ENCODE measurements around the gene C5orf63. TPM values are rescaled to one million over a fixed set of nuclear protein-coding genes. Genes with fewer than 3 reads are reported as not detected.

Gene C5orf63
- total and polyA plus RNA-seq, 2 of the 13 experiments (the other 11 are each of a cell fraction or from before 2014, with no cell fraction given): 7.9 to 8.8 TPM

DNA sequence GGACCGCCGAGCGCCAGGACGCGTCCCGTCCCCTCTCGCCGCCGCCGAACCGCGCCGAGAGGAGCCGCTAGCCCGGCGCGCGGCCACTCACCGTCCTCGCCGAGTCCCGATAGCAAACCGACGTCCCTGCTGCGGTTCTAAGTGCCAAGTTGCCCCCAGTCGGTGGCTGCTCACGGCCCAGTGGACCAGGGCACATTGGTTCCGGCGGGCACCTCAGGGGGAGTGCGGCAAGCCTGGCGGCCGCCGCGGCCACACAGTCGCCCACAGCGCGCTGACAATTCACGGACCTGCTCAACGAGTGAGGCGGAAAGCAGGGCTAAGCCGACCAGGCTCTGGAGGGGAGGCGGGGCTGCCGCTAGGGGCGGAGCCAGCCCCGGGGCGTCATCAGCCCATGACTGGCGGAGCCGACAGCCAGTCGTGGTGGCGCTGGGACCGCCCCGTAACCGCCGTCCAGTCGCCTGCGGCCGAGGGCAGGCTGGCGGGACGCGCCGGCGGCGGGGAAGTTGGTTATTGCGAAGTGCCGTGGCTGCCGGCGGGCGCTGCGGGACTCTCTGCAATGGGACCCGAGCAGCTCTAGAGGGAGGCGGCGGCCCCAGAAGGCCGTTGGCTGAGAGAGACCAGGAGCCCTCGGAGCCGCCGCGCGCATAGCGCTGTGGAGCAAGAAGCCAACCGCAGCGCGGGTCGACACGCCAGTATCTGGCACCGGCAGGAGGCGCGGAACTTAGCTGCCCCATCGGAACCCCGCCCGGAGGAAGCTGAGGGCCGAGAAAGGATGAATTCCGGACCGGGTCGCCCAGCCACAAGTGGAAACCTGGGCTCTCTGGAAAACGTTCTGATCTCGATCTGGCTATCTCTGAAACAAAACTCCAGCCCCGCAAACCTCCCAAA lies 42.8 kb downstream of the C5orf63 start, which contains the start of gene MARCHF3 (continued):
- TF ChIP-seq NR2C2 (CRISPR knock-in tag; IDR thresholded peaks at IDR 0.05; ENCODE audit: borderline replicate concordance) (0 out of 2 replicates have a peak, but pooled peaks have one; percentile 35), KDM4B (CRISPR knock-in tag; IDR thresholded peaks at IDR 0.05) (no peak), ZNF557 (CRISPR knock-in tag; IDR thresholded peaks at IDR 0.05) (no peak), AGO1 (IDR thresholded peaks at IDR 0.05; ENCODE audit: low read depth, low read length, poor library complexity, severe bottlenecking) (peak; percentile 22), PLRG1 (conservative IDR thresholded peaks at IDR 0.05) (no peak), PRMT3 (CRISPR knock-in tag; IDR thresholded peaks at IDR 0.05; ENCODE audit: borderline replicate concordance, low read depth) (0 out of 2 replicates have a peak, but pooled peaks have one; percentile 20), ZNF101 (CRISPR knock-in tag; IDR thresholded peaks at IDR 0.05; ENCODE audit: borderline replicate concordance, low read depth) (no peak), RFXANK (CRISPR knock-in tag; IDR thresholded peaks at IDR 0.05) (no peak), KAT7 (CRISPR knock-in tag; IDR thresholded peaks at IDR 0.05; ENCODE audit: borderline replicate concordance) (no peak), ZNF136 (CRISPR knock-in tag; IDR thresholded peaks at IDR 0.05; ENCODE audit: low read depth) (peak; percentile 58; the same call in 1 of the 2 replicates), FIP1L1 (IDR thresholded peaks at IDR 0.05; ENCODE audit: borderline replicate concordance, insufficient read depth, low read depth, low read length) (no peak), HMG20A (CRISPR knock-in tag; IDR thresholded peaks at IDR 0.05; ENCODE audit: borderline replicate concordance) (no peak; the same call in 1 of the 2 replicates), CAMTA2 (CRISPR knock-in tag; IDR thresholded peaks at IDR 0.05; ENCODE audit: borderline replicate concordance) (no peak), ZNF510 (CRISPR knock-in tag; IDR thresholded peaks at IDR 0.05; ENCODE audit: low read depth) (peak; percentile 45; the same call in 1 of the 2 replicates)
- TF ChIP-seq, protein P1, sequence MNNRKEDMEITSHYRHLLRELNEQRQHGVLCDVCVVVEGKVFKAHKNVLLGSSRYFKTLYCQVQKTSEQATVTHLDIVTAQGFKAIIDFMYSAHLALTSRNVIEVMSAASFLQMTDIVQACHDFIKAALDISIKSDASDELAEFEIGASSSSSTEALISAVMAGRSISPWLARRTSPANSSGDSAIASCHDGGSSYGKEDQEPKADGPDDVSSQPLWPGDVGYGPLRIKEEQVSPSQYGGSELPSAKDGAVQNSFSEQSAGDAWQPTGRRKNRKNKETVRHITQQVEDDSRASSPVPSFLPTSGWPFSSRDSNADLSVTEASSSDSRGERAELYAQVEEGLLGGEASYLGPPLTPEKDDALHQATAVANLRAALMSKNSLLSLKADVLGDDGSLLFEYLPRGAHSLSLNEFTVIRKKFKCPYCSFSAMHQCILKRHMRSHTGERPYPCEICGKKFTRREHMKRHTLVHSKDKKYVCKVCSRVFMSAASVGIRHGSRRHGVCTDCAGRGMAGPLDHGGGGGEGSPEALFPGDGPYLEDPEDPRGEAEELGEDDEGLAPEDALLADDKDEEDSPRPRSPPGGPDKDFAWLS (CRISPR knock-in tag; IDR thresholded peaks at IDR 0.05; ENCODE audit: borderline replicate concordance): 0 out of 2 replicates have a peak, but pooled peaks have one; percentile 37
- TF ChIP-seq, protein P2, sequence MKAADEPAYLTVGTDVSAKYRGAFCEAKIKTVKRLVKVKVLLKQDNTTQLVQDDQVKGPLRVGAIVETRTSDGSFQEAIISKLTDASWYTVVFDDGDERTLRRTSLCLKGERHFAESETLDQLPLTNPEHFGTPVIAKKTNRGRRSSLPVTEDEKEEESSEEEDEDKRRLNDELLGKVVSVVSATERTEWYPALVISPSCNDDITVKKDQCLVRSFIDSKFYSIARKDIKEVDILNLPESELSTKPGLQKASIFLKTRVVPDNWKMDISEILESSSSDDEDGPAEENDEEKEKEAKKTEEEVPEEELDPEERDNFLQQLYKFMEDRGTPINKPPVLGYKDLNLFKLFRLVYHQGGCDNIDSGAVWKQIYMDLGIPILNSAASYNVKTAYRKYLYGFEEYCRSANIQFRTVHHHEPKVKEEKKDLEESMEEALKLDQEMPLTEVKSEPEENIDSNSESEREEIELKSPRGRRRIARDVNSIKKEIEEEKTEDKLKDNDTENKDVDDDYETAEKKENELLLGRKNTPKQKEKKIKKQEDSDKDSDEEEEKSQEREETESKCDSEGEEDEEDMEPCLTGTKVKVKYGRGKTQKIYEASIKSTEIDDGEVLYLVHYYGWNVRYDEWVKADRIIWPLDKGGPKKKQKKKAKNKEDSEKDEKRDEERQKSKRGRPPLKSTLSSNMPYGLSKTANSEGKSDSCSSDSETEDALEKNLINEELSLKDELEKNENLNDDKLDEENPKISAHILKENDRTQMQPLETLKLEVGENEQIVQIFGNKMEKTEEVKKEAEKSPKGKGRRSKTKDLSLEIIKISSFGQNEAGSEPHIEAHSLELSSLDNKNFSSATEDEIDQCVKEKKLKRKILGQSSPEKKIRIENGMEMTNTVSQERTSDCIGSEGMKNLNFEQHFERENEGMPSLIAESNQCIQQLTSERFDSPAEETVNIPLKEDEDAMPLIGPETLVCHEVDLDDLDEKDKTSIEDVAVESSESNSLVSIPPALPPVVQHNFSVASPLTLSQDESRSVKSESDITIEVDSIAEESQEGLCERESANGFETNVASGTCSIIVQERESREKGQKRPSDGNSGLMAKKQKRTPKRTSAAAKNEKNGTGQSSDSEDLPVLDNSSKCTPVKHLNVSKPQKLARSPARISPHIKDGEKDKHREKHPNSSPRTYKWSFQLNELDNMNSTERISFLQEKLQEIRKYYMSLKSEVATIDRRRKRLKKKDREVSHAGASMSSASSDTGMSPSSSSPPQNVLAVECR (CRISPR knock-in tag; IDR thresholded peaks at IDR 0.05; ENCODE audit: borderline replicate concordance): peak; percentile 88
- TF ChIP-seq, protein P3, sequence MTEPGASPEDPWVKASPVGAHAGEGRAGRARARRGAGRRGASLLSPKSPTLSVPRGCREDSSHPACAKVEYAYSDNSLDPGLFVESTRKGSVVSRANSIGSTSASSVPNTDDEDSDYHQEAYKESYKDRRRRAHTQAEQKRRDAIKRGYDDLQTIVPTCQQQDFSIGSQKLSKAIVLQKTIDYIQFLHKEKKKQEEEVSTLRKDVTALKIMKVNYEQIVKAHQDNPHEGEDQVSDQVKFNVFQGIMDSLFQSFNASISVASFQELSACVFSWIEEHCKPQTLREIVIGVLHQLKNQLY (CRISPR knock-in tag; IDR thresholded peaks at IDR 0.05): peak; percentile 49; the same call in 1 of the 2 replicates
- TF ChIP-seq, protein P4, sequence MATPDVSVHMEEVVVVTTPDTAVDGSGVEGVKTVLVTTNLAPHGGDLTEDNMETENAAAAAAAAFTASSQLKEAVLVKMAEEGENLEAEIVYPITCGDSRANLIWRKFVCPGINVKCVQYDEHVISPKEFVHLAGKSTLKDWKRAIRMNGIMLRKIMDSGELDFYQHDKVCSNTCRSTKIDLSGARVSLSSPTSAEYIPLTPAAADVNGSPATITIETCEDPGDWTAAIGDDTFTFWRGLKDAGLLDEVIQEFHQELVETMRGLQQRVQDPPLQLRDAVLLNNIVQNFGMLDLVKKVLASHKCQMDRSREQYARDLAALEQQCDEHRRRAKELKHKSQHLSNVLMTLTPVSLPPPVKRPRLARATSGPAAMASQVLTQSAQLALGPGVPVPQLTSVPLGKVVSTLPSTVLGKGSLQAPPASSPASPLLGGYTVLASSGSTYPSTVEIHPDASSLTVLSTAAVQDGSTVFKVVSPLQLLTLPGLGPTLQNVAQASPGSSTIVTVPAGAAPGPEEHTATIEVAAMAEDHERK (CRISPR knock-in tag; IDR thresholded peaks at IDR 0.05; ENCODE audit: low read depth): no peak
